Measurements from ENCODE around the gene VAV1. TPM values are rescaled to one million over a fixed set of nuclear protein-coding genes. Genes with fewer than 3 reads are reported as not detected.

Gene VAV1
- total RNA-seq, 1 experiment from 2014 or later = 0.05 TPM

- H3K27ac ChIP-seq (ENCODE audit: low read length) = no peak overlapping the region
- H3K36me3 ChIP-seq (ENCODE audit: control insufficient read depth, insufficient read depth, low read length) = no peaks in the 10 kb centered on the region
- ChIA-PET POLR2A (no interaction called here), CTCF (no interaction called here)
- in situ Hi-C loops (cut with HindIII; ENCODE audit: low pct_unique_long_range_greater_than_20kb, low sequenced_read_pairs) = no loop called here
- BruUV-seq (replicated peaks) = no TSS peak
- no peaks in the 10 kb centered on the region for H3K27me3 ChIP-seq (ENCODE audit: control insufficient read depth, insufficient read depth, low read length)
- ATAC-seq (no peak), DNase-seq (ENCODE audit: low read depth, low spot score) (no peak)
- H3K4me1 ChIP-seq (ENCODE audit: control insufficient read depth, insufficient read depth, low read length) = no peaks in the 10 kb centered on the region
- H3K4me3 ChIP-seq (ENCODE audit: low read depth in 2 of 2, low read length in 2 of 2) = no peak overlapping the region
- intact Hi-C loops (cut with micrococcal nuclease; ENCODE audit: unreplicated experiment) = no loop called here
- no peaks in the 10 kb centered on the region for H3K9me3 ChIP-seq (ENCODE audit: control insufficient read depth, insufficient read depth, low read depth, low read length)
- TF ChIP-seq REST (IDR thresholded peaks at IDR 0.05; ENCODE audit: insufficient read depth in 1 of 2, low read depth in 2 of 2, low read length in 1 of 2) (no peak), TCF7L2 (IDR thresholded peaks at IDR 0.05; ENCODE audit: low read depth, low read length) (no peak), POLR2AphosphoS5 (IDR thresholded peaks at IDR 0.05; ENCODE audit: low read depth, low read length) (no peak), SIN3A (IDR thresholded peaks at IDR 0.05; ENCODE audit: borderline replicate concordance, insufficient read depth, low read depth, low read length) (no peak)
- TF ChIP-seq, protein P1, sequence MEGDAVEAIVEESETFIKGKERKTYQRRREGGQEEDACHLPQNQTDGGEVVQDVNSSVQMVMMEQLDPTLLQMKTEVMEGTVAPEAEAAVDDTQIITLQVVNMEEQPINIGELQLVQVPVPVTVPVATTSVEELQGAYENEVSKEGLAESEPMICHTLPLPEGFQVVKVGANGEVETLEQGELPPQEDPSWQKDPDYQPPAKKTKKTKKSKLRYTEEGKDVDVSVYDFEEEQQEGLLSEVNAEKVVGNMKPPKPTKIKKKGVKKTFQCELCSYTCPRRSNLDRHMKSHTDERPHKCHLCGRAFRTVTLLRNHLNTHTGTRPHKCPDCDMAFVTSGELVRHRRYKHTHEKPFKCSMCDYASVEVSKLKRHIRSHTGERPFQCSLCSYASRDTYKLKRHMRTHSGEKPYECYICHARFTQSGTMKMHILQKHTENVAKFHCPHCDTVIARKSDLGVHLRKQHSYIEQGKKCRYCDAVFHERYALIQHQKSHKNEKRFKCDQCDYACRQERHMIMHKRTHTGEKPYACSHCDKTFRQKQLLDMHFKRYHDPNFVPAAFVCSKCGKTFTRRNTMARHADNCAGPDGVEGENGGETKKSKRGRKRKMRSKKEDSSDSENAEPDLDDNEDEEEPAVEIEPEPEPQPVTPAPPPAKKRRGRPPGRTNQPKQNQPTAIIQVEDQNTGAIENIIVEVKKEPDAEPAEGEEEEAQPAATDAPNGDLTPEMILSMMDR (IDR thresholded peaks at IDR 0.05) = no peak
These were observed 82.2 kb downstream of the VAV1 start for GRCh38 chr19:6854758-6855157.

GRCh38 chr19:6856749-6857372 is 84.4 kb downstream of the VAV1 start:
- in situ Hi-C loops (cut with HindIII; ENCODE audit: low pct_unique_long_range_greater_than_20kb, low sequenced_read_pairs) (no loop called here), intact Hi-C loops (cut with micrococcal nuclease; ENCODE audit: unreplicated experiment) (no loop called here)
- DNase-seq (ENCODE audit: low read depth, low spot score) = no peak
- Histone ChIP-seq H3K4me3 (ENCODE audit: low read depth in 2 of 2, low read length in 2 of 2) (no peak overlapping the region), H3K27me3 (ENCODE audit: control insufficient read depth, insufficient read depth, low read length) (no peaks in the 10 kb centered on the region), H3K9me3 (ENCODE audit: control insufficient read depth, insufficient read depth, low read depth, low read length) (no peaks in the 10 kb centered on the region), H3K27ac (ENCODE audit: low read length) (no peak overlapping the region), H3K36me3 (ENCODE audit: control insufficient read depth, insufficient read depth, low read length) (no peaks in the 10 kb centered on the region), H3K4me1 (ENCODE audit: control insufficient read depth, insufficient read depth, low read length) (no peaks in the 10 kb centered on the region)
- ChIA-PET CTCF (no interaction called here), POLR2A (interaction anchor here (0.6 kb wide), 1 partner anchor 81 kb away, joined by 10 read pairs; no protein-coding TSS in a partner anchor)
- TF ChIP-seq, protein P1 (IDR thresholded peaks at IDR 0.05) = no peak
- no peak for ATAC-seq
- BruUV-seq (replicated peaks) = no TSS peak
